NCI-H2196 (cell line): ENCODE results near the gene MED7.
"Not testable (repeated sequence)": the region's sequence is repeated elsewhere in the genome, so short reads cannot be mapped to it uniquely, and the experiment has no call there.

Experiments used
- DNase-seq: peaks from one replicate; lab custom pipeline; 2025; ENCODE audit not compliant: unreplicated experiment; lab: John Stamatoyannopoulos, UW

The MED7 gene, protein sequence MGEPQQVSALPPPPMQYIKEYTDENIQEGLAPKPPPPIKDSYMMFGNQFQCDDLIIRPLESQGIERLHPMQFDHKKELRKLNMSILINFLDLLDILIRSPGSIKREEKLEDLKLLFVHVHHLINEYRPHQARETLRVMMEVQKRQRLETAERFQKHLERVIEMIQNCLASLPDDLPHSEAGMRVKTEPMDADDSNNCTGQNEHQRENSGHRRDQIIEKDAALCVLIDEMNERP

DNA sequence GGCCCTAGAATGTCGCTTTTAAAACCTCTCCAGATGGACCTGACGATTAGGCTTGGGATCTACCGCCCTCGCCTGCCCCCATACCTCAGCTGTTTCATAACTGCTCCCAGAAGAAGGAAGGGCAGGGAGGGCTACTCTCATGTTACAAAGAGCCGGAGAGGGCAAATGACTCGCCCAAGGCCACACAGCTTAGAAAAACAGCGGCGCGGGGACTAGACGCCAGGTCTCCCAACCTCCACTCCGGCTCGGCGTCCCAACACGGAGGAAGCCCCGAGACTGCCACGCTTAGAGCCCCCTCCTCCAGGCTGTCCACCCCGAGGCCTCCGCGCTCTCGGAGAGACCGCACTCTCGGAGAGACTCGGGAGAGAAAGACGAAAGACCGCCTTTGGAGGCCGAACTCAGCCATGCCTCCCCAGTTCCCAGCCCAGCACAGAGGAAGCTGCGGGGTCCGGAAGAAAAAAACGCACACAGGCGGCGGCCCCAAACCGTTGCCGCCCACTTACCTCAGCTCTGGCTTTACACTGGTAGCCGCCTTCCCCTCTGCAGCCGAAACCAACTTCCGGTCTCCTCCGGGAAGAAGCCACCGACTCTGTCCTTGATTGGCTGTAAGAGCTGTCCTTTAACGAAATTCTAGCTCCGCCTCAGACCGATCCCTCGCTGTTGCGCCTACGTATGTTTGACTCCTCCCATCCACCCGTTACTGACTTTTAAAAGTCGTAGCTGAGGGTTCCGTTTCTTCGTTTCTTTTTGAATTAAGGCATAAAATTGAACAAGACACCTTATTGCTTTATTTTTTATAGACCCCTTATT, at the start of gene MED7:
TSS of gene MED7 (minus strand) at position 549 of the 810 bp plus-strand sequence. CDS start 3,434 bp downstream, outside the sequence.
- DNase-seq: peak; percentile 95

DNA sequence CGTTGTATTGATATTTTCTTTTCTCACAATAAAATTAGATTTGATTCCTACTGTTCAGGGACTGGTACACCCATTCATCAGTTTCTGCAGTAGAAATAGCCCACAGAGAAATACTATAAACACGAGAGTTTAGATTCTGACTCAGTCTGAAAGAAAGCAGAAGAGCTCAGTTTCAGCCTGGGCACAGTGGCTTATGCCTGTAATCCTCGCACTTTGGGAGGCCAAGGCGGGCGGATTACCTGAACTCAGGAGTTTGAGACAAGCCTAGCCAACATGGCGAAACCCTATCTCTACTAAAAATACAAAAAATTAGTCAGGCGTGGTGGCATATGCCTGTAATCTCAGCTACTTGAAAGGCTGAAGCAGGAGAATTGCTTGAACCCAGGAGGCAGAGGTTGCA, 46.6 kb upstream of the MED7 start:
- no peak for DNase-seq

DNA sequence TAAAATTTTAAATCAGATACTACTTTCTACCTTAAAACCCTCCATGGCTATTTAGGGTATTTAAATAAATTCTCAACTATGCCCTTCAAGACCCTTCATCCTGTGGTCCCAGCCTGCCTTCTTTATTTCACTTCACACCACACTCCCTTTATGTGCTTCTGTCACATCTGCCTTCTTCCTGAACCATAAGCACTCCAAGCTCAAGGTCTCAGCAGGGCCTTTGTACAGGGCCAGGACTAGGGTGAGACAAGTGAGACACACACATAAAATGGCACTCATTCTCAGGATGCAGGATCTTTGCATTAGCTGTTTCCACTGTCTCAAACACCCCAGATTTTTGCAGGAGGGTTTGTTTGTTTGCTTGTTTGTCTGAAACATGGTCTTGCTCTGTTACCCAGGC, 45.6 kb upstream of the MED7 start:
- DNase-seq: no peak

DNA sequence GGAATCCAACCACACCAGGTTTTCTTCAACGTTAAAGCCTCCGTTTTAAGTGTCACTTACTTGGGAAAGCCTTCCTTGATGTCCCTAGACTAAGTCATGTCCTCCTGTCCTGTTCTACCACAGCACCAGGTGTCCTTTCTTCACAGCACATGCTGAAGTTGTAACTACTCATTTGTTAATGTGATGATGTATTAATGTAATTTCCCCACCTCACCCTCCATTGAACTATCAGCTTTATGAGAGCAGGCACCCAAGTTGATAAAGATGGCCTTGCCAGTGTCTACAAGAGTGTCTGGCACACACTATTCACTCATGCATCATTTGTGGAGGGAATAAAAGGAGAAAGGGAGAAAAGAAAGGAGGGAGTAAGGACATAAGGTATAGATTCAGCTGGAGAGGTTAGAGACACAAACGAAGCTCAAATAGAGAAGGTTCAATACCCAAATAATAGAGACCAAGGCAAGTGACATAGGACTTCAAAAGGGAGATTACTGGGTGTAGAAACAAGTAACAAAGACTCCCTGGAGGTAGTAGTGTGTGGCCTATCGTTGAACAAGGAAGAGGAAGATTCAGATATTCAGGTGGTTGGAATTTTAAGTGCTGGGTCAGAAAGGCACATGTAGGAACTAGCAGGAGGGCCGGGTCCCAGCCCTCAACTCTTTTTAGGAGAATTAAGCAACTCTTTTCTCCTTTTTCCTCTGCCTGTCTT, 44.5 kb upstream of the MED7 start:
- DNase-seq: no peak

DNA sequence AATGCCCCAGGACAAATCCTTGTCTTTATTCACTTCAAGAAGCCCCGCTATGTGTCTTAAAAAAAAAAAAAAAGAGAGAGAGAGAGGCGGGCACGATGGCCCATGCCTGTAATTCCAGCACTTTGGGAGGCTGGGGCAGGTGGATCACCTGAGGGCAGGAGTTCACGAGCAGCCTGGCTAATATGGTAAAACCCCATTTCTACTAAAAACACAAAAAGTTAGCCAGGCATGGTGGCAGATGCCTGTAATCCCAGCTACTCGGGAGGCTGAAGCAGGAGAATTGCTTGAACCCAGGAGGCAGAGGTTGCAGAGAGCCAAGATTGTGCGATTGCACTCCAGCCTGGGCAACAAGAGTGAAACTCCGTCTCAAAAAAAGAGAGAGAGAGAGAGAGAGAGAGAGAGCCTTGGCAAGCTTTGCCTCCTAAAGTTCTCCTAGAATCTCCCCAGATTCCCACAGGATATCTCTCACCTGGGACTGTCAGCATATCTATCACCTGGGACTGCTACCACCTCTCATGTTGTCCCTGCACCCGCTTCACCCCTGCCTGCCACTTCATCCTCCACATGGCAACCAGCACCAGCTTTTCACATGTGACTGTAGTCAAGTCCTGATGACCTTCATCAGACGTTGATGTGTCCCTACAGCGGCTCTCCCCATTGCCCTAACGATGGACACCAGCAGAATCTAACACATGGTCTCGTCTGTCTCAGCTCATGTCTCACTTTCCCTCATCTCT, 43.8 kb upstream of the MED7 start:
- DNase-seq: no peak

DNA sequence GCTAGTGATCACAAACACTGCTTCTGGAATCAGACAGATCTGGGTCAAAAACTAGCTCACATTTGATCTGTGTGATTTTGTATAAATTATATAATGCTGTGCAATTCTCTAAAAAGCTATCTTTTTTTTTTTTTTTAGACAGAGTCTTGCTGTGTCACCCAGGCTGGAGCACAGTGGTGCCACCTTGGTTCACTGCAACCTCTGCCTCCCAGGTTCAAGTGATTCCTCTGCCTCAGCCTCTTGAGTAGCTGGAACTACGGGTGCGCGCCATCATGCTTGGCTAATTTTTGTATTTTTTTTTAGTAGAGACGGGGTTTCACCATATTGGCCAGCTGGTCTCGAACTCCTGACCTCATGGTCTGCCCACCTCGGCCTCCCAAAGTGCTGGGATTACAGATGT, 42.5 kb upstream of the MED7 start:
- not testable (repeated sequence) for DNase-seq

DNA sequence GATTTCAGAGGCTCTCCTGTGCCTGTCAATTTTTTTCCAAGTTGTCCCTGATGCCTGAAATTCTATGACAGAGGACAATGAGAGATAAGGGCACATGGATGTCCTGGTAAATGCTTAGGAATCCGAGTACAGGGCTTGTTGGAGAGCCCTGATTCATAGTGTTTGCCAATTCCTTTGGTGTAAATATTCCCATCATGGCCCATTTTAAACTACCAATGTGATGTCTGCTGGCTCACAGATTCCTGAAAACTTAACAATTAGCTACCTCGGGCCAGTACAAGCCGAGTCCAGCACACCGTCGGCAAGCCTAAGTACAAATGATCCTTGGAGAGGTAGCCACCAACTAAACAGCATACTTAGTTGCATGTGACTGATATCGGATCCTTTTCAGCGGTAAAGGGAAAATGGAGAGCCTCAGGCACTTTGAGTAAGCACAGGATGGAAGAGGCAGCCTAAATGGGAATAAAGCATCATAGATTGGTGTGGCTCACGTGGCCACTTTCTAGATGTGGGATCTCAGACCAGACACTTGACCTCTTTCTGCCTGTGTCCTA, 41.5 kb upstream of the MED7 start:
- no peak for DNase-seq

DNA sequence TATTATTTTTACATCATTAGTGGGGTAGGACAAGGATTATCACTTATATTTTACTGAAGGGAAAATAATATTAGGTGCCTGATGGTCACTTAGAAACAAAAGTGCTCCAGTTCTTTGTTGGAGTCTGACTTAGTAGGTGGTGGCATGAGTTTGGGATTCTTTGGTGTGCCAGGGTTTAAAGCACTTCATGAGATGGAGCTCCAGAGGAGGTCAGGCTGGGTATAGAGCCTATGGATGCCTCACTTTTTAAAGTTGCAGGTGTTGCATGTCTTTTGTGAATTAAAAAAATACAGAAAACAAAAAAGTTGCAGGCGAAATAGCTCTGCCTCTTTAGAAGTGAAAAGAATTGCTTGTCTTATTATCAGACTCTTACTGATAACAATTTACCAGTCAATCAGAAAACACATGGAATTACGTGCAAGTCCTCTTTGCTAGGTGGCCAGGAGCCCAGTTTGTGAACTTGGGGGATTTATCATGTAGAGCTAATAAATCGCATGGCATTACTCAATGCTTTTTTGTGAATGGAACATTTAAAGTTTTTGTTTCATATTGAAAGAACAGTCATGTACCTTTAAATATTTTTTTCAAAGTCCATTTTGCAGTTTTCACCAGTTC, 39.6 kb upstream of the MED7 start:
- no peak for DNase-seq

DNA sequence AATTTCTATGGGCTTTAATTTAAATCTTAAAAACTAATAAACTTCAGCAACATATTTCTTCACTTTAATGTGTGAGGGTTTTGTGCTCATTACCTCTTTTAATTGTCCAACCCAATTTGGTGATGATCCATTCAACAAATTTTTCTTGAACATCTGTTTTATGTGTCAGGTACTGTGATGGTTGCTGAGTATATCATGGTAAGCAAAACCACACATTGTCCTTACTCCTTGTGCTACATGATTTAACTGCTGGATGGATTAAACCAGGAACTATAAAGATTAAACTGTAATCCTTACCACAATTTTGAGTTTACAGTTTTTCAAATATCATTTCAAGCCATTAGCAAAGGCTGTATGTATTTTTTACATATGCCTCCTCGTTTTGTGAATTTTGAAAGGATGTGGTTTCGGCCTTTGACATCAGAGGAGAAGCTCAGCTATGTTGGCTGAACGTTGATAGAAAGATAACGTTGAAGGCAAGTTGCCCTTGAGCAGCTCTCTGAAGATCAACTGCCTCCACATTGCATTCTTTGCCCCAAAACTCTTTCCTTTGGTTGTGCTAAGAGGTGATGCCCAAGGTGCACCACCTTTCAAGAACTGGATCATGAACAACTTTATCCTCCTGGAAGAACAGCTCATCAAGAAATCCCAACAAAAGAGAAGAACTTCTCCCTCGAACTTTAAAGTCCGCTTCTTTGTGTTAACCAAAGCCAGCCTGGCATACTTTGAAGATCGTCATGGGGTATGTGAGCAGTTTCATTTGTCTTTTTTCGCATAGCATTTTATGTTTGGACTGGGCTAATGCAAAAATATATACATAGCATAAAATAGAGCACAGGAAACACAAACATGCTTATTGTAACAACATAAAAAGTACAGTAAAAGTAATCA, 38.0 kb upstream of the MED7 start, which contains the start of gene ITK:
TSS of gene ITK (plus strand) at position 467 of the 891 bp plus-strand sequence. CDS start at position 605, 138 bp downstream.
- DNase-seq: no peak

DNA sequence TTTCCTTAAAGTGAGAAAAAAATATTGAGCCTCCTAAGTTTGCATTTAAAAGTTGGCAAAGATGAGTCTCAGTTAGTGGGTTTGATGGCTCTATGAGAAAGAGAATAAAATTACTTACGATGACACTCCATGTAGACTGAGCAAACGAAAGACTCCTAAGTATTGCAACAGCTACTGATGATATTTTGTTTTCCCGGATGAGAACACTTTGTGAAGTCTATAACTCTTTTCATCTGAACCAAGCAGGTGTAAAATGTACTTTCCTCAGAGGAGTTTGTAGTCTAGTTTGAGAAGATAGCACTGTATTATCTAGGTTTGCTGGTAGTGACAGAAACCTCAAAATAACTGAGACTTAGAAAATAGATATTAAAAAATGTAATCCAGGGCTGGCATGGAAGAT, 36.3 kb upstream of the MED7 start:
- no peak for DNase-seq

DNA sequence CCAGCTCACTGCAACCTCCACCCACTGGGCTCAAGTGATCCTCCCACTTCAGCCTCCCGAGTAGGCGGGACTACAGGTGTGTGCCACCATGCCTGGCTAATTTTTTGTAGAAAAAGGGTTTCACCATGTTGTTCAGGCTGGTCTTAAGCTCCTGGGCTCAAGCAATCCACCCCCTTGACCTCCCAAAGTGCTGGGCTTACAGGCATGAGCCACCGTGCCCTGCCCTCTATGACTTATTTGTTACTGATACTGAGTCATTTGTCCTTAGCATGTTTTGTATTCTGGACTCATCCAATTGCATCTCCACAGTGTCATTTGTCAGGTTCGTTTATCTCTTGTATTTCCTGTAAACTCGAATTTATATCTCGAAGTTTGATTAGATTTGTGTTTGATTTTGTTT, 35.3 kb upstream of the MED7 start:
- no peak for DNase-seq

DNA sequence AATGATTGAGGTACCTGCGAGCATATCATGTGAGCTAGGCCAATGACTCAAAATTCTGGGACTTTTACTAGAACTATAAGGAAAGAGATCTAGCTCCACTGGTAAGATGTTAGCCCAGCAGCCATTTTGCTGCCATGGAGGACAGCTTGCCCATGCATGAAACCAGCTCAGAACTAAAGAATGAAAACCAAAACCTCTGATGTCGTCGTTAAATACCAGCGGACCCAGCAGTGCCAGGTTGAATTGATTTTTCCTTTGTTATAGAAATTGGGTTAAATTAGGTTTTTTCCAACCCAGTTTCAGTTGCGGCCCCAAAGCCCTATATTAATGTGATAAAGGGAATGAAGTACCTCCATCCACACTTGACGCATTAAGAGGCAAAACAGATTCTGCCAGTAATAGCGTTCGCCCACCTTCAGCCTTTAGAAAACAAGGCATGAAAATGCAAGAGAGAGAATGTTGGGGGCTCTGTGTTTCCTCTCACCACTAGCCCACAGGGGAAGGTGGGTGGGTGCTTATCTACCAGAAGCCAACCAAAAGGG, 32.5 kb upstream of the MED7 start:
- DNase-seq: no peak

DNA sequence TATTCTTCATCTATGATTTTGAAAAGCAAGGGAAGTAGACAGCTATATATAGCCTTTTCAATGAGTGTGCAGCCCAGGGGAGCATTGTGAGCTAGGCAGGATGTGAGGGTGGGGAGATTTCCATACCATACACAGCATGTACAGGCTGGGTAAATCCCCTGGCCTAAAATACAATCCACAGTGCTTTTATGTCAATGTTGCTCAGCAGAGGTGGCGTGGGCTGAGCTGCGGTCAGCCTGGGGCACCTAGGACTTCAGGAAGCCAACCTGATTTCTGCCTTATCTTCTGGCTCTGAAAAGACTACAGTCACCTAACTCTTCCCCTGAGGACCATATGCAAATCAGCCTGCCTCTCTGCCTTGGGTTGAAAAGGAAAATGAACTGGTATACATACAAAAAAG, 29.7 kb upstream of the MED7 start:
- no peak for DNase-seq

DNA sequence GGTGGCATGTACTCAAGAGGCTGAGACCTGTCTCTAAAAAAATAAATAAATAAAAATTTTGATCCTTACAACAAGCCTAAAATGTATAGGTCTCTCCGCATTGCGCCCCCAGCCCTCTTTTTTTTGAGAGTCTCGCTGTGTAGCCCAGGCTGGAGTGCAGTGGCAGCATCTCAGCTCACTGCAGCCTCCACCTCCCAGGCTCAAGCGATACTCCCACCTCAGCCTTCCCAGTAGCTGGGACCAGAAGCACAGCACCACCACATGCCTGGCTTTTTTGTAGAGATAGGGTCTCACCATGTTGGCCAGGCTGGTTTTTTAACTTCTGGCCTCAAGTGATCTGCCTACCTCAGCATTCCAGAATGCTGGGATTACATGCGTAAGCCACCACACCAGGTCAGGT, 25.6 kb upstream of the MED7 start:
- DNase-seq: no peak

DNA sequence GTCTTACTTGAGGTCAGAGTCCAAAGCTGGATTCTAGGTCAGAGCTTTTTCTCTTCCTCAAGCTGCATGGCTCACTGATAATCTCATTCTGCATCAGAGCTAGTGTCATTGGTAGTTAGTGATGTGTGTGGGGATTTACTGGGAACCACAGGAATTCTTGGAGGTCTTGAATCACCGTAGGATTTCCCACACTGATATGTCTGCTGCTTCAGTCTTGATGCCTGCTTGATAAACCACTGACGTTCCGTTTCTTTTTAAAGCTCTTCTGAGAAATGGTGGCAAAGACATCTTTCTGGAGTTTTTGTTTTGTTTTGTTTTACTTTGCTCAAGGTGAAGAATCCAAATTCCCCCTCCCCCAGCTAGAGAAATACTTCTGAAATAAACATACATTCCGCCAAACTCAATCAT, 24.6 kb upstream of the MED7 start:
- no peak for DNase-seq

DNA sequence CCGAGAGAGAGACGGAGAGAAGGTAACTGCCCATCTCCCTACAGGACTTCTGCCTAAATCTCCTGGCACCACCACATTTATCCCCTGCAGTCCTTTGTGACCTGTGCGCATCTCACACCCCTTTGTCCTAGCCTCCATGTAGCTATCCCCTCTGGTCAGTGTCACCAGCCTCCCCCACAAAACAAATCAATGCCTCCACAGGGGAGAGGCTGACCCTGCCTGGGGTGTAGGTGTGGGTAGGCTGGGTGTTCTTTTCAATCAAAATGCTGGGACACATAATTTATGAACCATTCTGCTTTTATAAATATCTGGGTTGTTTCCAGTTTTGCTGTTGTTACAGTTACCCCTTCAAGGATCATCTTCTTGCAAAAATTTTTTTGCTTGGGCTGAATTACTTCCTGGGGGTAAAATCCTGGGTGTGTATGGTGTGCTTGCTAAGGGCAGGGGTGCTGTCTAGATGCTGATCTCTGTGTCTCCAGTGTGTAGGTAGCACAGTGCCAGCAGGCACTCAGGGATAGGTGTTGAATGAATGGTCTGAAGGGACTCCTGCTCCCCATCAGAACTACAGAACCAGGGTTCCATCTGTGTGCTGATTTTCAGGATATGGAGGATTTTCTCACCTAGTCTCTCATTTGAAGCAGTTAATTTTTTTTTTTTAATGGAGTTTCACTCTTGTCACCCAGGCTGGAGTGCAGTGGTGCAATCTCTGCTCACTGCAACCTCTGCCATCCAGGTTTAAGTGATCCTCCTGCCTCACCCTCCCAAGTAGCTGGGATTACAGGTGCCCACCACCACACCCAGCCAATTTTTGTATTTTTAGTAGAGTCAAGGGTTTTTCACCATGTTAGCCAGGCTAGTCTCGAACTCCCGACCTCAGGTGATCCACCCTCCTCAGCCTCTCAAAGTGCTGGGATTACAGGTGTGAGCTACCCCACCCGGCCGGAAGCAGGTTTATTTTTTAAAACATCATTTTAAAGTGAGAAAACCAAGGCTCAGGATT, 23.8 kb upstream of the MED7 start, which contains the start of gene GARIN3:
TSS of gene GARIN3 (minus strand) at position 51 of the 1,000 bp plus-strand sequence. CDS start 96 bp downstream, outside the sequence.
- no peak for DNase-seq

DNA sequence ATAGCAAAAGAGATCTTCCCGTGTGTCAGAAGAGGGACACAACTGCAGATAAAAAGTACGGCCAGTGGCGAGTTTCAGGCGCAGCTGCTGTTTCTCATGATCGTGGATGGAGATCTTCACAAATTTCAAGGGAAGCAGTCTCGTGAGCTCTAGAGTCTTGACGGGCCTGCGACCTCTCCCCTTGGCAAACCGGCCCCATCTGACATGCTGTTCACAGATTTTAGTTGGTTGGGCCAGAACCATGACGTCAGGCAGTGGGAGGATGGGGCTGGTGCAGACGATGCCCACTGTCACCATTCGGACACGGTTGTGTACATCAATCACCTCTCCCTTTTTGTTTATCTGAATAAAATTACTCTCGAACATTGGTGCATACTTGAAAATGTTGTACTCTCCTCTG, 23.0 kb upstream of the MED7 start:
- DNase-seq: no peak

DNA sequence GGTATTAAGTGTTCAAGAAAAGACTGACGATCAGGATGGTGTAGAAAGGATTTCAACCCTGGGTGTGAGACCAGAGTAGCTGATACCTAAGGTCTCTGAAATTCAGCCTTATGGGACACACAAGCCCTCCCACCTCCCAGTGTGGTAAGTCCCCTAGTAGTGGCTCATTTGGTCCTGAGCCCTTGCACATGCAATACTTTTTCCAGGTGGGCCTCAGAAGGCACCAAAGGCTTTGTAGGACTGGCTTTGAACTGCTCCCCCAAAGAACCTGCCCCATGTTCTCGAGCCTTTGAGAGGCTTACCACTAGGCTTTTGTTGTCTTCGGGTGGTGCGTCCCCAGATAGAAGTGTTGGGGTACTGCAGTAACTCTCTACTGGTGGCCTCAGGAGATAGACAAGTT, 22.6 kb upstream of the MED7 start:
- no peak for DNase-seq
